Measurements from ENCODE around the gene PEX11G. TPM values are rescaled to one million over a fixed set of nuclear protein-coding genes. Genes with fewer than 3 reads are reported as not detected.

The PEX11G gene
- total RNA-seq, 1 donor from 2014 or later, result 1.2 TPM

GRCh38 chr19:7522072-7522922 lies 33.5 kb upstream of the PEX11G start, which contains the start of gene MCOLN1:
Gene MCOLN1, plus strand, starts transcription at chr19:7522624. Its CDS starts 127 bp downstream, at chr19:7522751.
- FAIRE-seq (peak; percentile 17), DNase-seq (ENCODE audit: low spot score in 2 of 2) (peak; percentile 100)

- FAIRE-seq (no peak), DNase-seq (ENCODE audit: low spot score in 2 of 2) (no peak)
Observed at GRCh38 chr19:7521551-7522071, 32.8 kb upstream of the PEX11G start.

DNA sequence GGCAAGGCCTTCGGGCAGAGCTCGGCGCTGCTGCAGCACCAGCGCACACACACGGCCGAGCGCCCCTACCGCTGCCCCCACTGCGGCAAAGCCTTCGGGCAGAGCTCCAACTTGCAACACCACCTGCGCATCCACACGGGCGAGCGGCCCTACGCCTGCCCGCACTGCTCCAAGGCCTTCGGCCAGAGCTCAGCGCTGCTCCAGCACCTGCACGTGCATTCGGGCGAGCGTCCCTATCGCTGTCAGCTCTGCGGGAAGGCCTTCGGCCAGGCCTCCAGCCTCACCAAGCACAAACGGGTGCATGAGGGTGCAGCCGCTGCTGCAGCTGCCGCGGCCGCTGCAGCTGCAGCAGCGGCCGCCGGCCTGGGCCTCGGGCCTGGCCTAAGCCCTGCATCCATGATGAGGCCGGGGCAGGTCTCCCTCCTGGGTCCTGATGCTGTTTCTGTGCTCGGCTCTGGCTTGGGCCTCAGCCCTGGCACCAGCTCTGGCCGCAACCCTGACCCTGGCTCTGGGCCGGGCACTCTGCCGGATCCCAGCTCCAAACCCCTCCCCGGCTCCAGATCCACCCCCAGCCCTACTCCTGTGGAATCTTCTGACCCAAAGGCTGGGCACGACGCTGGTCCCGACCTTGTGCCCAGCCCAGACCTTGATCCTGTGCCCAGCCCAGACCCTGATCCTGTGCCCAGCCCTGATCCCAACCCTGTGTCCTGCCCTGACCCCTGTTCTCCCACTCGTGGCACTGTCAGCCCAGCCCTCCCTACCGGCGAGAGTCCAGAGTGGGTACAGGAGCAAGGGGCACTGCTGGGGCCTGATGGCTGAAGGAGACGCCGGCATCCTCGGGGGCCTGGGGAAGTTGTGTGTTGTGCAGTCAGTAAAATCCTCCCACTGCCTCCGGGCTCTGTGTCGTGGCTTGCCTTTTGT lies 31.6 kb upstream of the PEX11G start:
- FAIRE-seq (no peak), DNase-seq (ENCODE audit: low spot score in 2 of 2) (peak in 1 of 2 donors; percentile 68)

DNA sequence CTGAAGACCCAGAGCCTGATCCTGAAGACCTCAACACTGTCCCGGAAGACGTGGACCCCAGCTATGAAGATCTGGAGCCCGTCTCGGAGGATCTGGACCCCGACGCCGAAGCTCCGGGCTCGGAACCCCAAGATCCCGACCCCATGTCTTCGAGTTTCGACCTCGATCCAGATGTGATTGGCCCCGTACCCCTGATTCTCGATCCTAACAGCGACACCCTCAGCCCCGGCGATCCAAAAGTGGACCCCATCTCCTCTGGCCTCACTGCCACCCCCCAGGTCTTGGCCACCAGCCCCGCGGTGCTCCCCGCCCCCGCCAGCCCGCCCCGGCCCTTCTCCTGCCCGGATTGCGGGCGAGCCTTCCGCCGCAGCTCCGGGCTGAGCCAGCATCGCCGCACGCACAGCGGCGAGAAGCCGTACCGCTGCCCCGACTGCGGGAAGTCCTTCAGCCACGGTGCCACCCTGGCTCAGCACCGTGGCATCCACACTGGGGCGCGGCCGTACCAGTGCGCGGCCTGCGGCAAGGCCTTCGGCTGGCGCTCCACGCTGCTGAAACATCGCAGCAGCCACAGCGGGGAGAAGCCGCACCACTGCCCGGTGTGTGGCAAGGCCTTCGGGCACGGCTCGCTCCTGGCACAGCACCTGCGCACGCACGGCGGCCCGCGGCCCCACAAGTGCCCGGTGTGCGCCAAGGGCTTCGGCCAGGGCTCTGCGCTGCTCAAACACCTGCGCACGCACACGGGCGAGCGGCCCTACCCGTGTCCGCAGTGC lies 30.7 kb upstream of the PEX11G start:
- FAIRE-seq, result no peak
- no peak for DNase-seq (ENCODE audit: low spot score in 2 of 2)

DNA sequence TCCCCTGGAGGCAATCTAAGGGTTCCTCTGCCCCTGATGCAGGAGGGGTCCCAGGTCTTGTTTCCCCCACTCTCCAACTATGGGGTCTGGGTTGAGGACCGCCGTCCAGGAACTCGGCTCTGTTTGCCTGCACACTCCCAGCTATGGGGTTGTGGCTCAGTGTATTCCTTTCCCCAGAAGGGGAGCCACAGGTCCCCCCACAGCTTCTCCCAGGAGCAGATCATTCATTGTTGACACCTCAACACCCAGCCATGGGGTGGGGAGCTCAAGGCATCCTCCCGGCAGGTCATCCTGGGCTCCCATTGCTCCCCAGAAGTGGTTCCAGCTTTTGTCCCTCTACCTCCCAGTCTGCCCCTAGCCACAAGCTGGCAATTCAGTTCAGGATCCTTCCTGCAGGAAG lies 28.0 kb upstream of the PEX11G start:
- no peak for FAIRE-seq
- DNase-seq (ENCODE audit: low spot score in 2 of 2), result peak in 1 of 2 donors; percentile 44

DNA sequence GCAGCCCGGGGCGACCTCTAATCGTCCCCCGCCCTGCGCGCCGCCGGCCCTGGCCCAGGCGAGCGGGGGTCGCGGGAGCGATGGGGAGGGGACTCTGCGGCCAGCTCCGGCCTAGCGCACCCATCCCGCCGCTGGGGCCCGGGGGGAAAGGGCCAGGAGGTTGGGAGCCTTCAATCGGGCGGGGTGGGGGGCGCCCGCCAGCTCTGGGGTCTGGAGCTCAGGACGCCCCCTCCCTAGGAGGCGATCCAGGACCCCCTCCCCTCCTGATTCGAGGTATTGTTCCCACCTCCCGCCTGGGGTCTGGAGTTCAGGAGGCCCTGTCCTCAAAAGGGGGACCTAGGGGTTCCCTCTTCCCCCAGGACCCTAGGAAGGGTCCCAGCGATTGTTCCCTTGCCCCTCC lies 27.5 kb upstream of the PEX11G start:
- no peak for FAIRE-seq
- DNase-seq (ENCODE audit: low spot score in 2 of 2), result peak in 1 of 2 donors; percentile 50

DNA sequence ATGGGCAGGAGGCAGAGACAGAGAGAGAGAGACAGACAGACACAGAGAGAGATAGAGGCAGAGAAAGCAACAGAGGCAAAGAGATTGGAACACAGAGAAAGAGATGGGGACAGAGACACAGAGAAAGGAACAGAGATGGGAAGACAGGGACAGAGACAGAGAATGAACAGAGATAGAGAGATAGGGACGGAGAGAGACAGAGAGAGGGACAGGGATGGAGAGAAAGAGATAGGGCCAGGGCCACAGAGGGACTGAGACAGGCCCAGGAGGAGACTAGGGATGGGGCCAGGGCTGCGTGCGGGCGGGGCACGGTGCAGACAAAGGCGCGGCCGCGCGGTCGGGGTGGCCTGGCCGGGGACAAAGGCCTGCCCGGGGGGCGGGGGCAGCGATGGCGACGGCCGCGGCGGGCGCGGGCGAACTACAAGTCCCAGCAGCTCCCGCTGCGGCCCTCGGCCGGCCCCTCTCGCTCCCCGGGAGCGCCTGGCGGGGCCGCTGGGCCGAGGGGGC lies 26.9 kb upstream of the PEX11G start, which contains the start of gene ZNF358:
Gene ZNF358 (plus strand): TSS at position 459 of the 507 bp plus-strand sequence. CDS start 3,140 bp downstream, outside the sequence.
- DNase-seq (ENCODE audit: low spot score in 2 of 2) (peak; percentile 95 to 98), FAIRE-seq (no peak)

- peak in 1 of 2 donors; percentile 56 for DNase-seq (ENCODE audit: low spot score in 2 of 2)
- FAIRE-seq, result no peak
Observed at GRCh38 chr19:7515110-7515644, 26.3 kb upstream of the PEX11G start.

GRCh38 chr19:7513809-7514642 lies 25.2 kb upstream of the PEX11G start:
- no peak for FAIRE-seq
- DNase-seq (ENCODE audit: low spot score in 2 of 2), result no peak

- FAIRE-seq (no peak), DNase-seq (ENCODE audit: low spot score in 2 of 2) (no peak)
Observed at GRCh38 chr19:7512400-7512851, 23.6 kb upstream of the PEX11G start.

DNA sequence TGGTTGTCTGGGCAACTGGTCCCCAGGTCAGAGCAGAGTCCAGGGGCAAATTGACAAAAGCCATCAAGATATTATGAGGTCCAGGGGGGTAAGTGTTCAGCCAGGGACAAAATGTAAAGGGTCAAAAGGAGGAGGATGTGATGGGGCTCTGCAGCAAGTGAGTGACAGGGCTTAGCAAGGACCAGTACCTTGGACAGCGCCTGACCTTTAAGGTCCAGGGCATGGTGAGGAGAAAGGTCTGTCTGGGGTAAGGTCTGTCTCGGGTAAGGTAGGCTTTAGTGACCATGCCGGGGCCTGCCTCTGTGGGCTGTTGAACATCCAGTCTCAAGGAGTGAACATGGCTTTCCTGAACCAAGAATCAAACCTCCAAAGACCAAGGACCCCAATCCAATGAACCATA lies 20.8 kb upstream of the PEX11G start:
- no peak for FAIRE-seq
- no peak for DNase-seq (ENCODE audit: low spot score in 2 of 2)

DNA sequence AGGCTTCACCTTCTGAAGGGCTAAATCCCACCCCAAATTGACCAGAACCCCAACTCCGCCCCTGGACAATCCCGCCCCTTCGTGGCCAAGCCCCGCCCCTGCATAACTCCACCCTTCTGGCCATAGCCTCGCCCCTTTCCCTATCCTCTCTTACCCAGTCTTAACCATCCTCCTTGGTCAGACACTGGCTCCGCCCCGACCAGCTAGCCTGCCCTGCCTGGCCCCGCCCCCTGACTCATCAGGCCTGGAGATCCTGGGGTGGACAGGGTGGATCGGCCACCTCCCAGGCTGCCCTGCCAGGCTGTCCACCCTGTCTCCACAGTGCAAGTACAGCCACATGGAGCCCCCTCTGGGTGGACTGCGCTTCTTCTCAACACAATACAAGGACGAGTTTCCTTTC lies 19.0 kb upstream of the PEX11G start:
- FAIRE-seq (no peak), DNase-seq (ENCODE audit: low spot score in 2 of 2) (peak in 1 of 2 donors; percentile 55)

DNA sequence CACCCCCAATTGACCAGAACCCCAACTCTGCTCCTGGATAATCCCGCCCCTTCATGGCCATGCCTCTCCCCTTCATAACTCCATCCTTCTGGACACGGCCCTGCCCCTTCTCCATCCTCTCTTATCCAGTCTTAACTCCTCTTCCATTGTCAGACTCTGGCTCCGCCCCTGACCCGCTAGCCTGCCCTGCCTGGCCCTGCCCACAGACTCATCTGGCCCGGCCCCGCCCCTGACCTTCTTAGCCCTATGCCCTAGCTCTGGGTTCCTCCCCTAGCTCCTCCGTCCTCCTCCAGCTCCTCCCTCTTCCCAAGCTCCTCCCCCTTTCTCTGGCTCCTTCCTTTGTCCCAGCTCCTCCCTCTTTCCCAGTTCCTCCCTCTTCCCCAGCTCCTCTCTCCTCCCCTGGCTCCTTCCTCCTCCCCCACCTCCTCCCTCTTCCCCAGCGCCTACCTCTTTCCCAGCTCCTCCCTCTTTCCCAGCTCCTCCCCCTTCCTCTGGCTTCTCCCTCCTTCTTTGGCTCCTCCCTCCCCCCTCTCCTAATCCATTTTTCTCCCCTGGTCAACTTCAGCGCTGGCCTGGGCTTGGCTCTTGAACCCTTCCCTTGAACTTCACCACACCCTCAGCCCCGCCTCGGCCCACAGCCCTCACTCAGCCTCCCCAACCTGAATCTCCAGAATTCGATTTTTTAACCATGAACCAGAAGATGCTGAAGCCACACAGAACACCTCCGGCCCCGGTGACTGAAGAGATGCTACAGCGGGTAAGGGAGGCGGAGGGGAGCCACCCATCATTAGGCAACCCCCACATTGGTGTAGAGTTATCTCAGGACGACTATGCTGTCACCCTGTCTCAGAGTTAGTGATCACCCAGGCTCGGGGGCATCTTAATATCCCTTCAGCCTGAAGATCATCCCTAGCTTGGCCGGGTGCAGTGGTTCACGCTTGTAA lies 17.8 kb upstream of the PEX11G start:
- FAIRE-seq (no peak), DNase-seq (ENCODE audit: low spot score in 2 of 2) (peak in 1 of 2 donors; percentile 40)

- FAIRE-seq (no peak), DNase-seq (ENCODE audit: low spot score in 2 of 2) (peak in 1 of 2 donors; percentile 47)
Observed at GRCh38 chr19:7505682-7506384, 17.0 kb upstream of the PEX11G start.

GRCh38 chr19:7505288-7505681 lies 16.4 kb upstream of the PEX11G start:
- no peak for FAIRE-seq
- DNase-seq (ENCODE audit: low spot score in 2 of 2), result no peak

DNA sequence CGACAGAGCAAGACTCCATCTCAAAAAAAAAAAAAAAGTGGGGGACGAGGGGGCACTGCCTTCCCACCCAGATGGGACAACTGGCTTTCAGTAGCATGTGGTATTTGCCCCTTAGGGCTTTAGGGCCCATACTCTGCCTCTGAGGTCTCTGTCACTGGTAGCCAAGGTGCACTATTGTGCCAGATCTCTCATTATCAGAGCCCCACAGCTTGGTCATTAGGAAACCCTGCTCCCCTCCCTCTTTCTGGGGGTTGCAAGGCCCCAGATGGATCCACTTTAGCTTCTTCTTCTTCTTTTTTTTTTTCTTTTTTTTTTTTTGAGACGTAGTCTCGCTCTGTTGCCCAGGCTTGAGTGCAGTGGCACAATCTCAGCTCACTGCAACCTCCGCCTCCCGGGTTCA lies 15.8 kb upstream of the PEX11G start:
- DNase-seq (ENCODE audit: low spot score in 2 of 2) (no peak), FAIRE-seq (no peak)

- no peak for DNase-seq (ENCODE audit: low spot score in 2 of 2)
- FAIRE-seq, result no peak
Observed at GRCh38 chr19:7502552-7502951, 13.7 kb upstream of the PEX11G start.
